Amniotic epithelial cell (primary cell): Measurements from ENCODE around the gene ABCE1.

Experiments used
- DNase-seq: peaks from one replicate; pipeline ENCODE4 v3.0.0-alpha.2; 2010; ENCODE audit warnings: low read depth

Gene ABCE1

GRCh38 chr4:145177511-145177905 is 79.4 kb downstream of the ABCE1 start:
- peak; percentile 38 for DNase-seq

- DNase-seq: peak; percentile 26
These were observed 79.9 kb downstream of the ABCE1 start for GRCh38 chr4:145177906-145178538.

- DNase-seq: no peak
These were observed 80.7 kb downstream of the ABCE1 start for GRCh38 chr4:145178740-145179280.
